Spleen (tissue), 7 donors: ENCODE data around the gene BCL3.

Experiments
- CTCF ChIP-seq, 11 experiments: fragments of 200-600 bp in 7 of 11; fragments of 450-650 bp in 4 of 11; sonication (generic) in 4 of 11; IDR thresholded peaks in 8 of 11; conservative IDR thresholded peaks in 3 of 11; 1 replicate in 7 of 11; 2 replicates in 4 of 11; pipeline versions ENCODE4 v1.4.0 to v1.8.0; 2016 to 2021; ENCODE audit warnings: antibody characterized with exemption in 11 of 11, inconsistent platforms in 4 of 11, mild to moderate bottlenecking in 1 of 11
- POLR2A ChIP-seq, 3 donors: fragments of 450-650 bp; IDR thresholded peaks; one replicate each; pipeline ENCODE4 v1.5.1; 2017; ENCODE audit warnings: antibody characterized with exemption in 3 of 3, mild to moderate bottlenecking in 1 of 3
- POLR2AphosphoS5 ChIP-seq, 3 donors: sonication (generic); formaldehyde crosslinking; IDR thresholded peaks; one replicate each; pipeline ENCODE4 v1.5.1; 2017; ENCODE audit warnings: antibody characterized with exemption in 3 of 3
- donor health status: DM: no; HTN: no; CAD: no; lungs with moderate emphysema.
- donor health status: DM: no; HTN: no; CAD: no.
- donor health status: DM: no; HTN: no; CAD: no.

DNA sequence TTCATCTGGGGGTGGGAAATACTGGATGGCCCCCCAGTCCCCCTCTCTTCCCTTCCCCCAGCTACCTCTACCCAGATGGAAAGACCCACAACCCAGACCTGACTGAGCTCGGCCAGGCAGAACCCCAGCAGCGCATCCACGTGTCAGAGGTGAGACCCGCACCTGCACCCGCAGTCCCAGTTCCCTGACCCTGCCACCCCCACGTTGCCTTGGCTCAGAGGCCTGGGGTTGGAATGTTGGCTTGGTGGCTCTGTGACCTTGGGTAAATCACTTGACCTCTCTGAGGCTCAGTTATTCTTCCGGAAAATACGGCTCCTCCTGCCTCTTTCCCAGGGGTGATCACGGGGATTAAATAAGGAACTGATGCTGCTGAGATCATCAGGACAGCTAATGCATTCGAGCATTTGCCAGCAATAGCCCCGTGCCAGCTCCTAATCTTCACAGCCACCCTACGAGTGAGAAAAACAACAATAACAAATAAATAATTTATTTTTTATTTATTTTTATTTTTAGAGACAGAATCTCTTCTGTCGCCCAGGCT is 41.5 kb downstream of the BCL3 start:
- TF ChIP-seq POLR2AphosphoS5 (IDR thresholded peaks at IDR 0.05) (no peak), CTCF (IDR thresholded peaks at IDR 0.05 in 8 of 11, conservative IDR thresholded peaks at IDR 0.05 in 3 of 11) (no peak), POLR2A (IDR thresholded peaks at IDR 0.05) (no peak)
